KMS-11 (cell line): ENCODE data around the gene ATCAY.
"Not testable (repeated sequence)": the region's sequence is repeated elsewhere in the genome, so short reads cannot be mapped to it uniquely, and the experiment has no call there.

Experiments used
- H2AFZ ChIP-seq: fragments of 200-600 bp; sonication (generic); 2 replicates; pipeline ENCODE4 v1.6.1; 2016; ENCODE audit warnings: antibody characterized with exemption, mixed run types, low read depth
- H3K27ac ChIP-seq: fragments of 200-600 bp; sonication (generic); 2 replicates; pipeline ENCODE4 v1.6.1; 2016; ENCODE audit warnings: mild to moderate bottlenecking, mixed run types
- H3K27me3 ChIP-seq: fragments of 200-600 bp; sonication (generic); 2 replicates; pipeline ENCODE4 v1.6.1; 2017; ENCODE audit warnings: mild to moderate bottlenecking, low read depth, mixed run types, moderate library complexity; ENCODE audit not compliant: insufficient read depth
- H3K36me3 ChIP-seq: fragments of 200-600 bp; sonication (generic); 2 replicates; pipeline ENCODE4 v1.6.1; 2017; ENCODE audit warnings: mild to moderate bottlenecking, mixed run types; ENCODE audit not compliant: insufficient read depth
- H3K4me1 ChIP-seq: fragments of 200-600 bp; sonication (generic); 2 replicates; pipeline ENCODE4 v1.6.1; 2016; ENCODE audit warnings: mild to moderate bottlenecking, low read depth, mixed run types; ENCODE audit not compliant: poor library complexity, severe bottlenecking
- H3K4me2 ChIP-seq: fragments of 200-600 bp; sonication (generic); 2 replicates; pipeline ENCODE4 v1.7.0; 2016; ENCODE audit warnings: mild to moderate bottlenecking, mixed run types
- H3K4me3 ChIP-seq: fragments of 200-600 bp; sonication (generic); IDR thresholded peaks from 2 replicates; pipeline ENCODE4 v1.6.1; 2017; ENCODE audit warnings: low read depth, low read length, mixed read lengths; ENCODE audit not compliant: insufficient read depth
- H3K79me2 ChIP-seq: fragments of 200-600 bp; sonication (generic); 2 replicates; pipeline ENCODE4 v1.6.1; 2016; ENCODE audit warnings: low read depth, mixed run types; ENCODE audit not compliant: insufficient read depth
- H3K9ac ChIP-seq: fragments of 200-600 bp; sonication (generic); 2 replicates; pipeline ENCODE4 v1.6.1; 2016; ENCODE audit warnings: mild to moderate bottlenecking, mixed run types
- H4K20me1 ChIP-seq: fragments of 200-600 bp; sonication (generic); 2 replicates; pipeline ENCODE4 v1.6.1; 2016; ENCODE audit warnings: mild to moderate bottlenecking, mixed run types; ENCODE audit not compliant: insufficient read depth
- TF ChIP-seq, protein P1 (sequence below): fragments of 200-600 bp; sonication (generic); conservative IDR thresholded peaks from 2 replicates; pipeline ENCODE4 v1.6.1; 2017; ENCODE audit warnings: low read depth, mild to moderate bottlenecking, antibody characterized with exemption, low read length, moderate library complexity, mixed read lengths

Gene ATCAY

DNA sequence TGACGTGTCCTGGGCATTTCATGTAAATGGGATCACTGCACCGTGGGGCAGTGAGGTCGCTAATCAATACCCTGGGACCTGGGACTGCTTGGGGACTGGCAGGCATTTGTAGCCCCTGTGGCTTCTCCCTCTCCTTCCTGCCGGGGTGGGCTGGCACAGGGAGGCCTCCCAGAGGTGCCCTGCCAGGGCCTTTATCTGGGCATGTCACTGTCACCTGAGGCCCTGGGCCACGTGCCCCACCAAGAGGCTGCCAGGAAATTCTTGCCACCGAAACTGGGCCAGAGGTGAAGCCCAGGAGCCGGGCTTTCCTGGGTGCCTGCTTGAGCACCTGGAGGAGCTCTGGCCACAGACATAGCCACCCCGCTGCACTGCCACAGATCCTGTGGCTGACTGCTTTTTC lies 50.6 kb downstream of the ATCAY start:
- no peak overlapping the region for H3K9ac ChIP-seq
- H3K27me3 ChIP-seq: peaks cover 70% of the 10 kb centered on the region
- H2AFZ ChIP-seq: no peak overlapping the region

DNA sequence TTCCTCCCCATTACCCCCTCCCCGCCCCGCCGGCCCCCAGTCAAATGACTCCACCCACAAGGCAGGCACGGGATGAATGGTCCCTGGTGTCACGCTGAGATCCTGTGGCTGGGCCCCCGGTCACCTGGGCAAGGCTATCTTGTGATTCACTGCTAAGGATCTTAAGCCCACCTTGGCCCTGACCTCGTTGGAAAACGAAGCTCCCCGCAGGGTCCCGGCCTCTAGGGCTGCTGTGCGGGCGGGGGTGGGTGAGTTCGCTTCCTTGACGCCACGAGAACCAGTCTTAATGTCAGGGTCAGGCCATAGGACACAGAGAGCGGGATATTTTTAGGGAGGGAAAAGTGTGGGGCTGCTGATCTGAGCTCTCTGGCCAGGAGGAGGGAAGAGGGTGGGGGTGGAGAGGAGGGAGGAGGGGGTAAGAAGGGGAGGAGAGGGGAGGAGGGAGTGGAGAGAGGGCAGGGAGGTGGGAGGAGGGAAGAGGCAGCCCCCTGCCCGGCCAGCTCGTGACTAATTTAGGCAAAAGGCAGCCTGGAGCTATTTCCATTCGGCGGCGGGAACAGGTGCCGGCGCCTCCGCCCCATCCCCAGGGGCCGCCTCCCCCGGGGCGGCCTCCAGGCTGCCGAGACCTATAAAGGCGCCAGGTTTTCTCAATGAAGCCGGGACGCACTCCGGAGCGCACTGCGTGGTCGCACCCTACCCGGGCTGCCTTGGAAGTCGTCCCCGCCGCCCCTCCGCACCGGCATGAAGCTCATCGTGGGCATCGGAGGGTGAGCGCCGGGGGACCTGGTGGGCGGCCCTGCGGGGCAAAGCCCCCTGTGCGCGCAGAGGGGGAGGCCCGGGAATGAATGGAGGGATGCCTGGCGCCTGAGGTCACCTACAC lies 52.7 kb downstream of the ATCAY start, which contains the start of gene NMRK2:
Gene NMRK2 (plus strand): TSS at position 139 of the 880 bp plus-strand sequence. CDS start 603 bp downstream, at position 742.
- no peaks in the 10 kb centered on the region for H3K4me1 ChIP-seq
- H3K79me2 ChIP-seq: no peaks in the 10 kb centered on the region
- no peak within 1 kb of the TSS for H3K4me3 ChIP-seq
- no peak within 1 kb of the TSS for H2AFZ ChIP-seq
- H4K20me1 ChIP-seq: no peaks in the 10 kb centered on the region
- H3K4me2 ChIP-seq: no peak within 1 kb of the TSS
- TF ChIP-seq, protein P1, sequence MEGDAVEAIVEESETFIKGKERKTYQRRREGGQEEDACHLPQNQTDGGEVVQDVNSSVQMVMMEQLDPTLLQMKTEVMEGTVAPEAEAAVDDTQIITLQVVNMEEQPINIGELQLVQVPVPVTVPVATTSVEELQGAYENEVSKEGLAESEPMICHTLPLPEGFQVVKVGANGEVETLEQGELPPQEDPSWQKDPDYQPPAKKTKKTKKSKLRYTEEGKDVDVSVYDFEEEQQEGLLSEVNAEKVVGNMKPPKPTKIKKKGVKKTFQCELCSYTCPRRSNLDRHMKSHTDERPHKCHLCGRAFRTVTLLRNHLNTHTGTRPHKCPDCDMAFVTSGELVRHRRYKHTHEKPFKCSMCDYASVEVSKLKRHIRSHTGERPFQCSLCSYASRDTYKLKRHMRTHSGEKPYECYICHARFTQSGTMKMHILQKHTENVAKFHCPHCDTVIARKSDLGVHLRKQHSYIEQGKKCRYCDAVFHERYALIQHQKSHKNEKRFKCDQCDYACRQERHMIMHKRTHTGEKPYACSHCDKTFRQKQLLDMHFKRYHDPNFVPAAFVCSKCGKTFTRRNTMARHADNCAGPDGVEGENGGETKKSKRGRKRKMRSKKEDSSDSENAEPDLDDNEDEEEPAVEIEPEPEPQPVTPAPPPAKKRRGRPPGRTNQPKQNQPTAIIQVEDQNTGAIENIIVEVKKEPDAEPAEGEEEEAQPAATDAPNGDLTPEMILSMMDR: no peak
- no peak within 1 kb of the TSS for H3K9ac ChIP-seq
- no peak within 1 kb of the TSS for H3K27ac ChIP-seq
- peaks cover 61% of the 10 kb centered on the region for H3K27me3 ChIP-seq
- no peaks in the 10 kb centered on the region for H3K36me3 ChIP-seq

More for the DNA sequence above, 50.6 kb downstream of the ATCAY start:
- no peak overlapping the region for H3K27ac ChIP-seq
- H4K20me1 ChIP-seq: no peaks in the 10 kb centered on the region
- no peak overlapping the region for H3K4me2 ChIP-seq
- no peak overlapping the region for H3K4me3 ChIP-seq
- no peaks in the 10 kb centered on the region for H3K36me3 ChIP-seq
- H3K4me1 ChIP-seq: no peaks in the 10 kb centered on the region
- TF ChIP-seq, protein P1: no peak
- no peaks in the 10 kb centered on the region for H3K79me2 ChIP-seq

DNA sequence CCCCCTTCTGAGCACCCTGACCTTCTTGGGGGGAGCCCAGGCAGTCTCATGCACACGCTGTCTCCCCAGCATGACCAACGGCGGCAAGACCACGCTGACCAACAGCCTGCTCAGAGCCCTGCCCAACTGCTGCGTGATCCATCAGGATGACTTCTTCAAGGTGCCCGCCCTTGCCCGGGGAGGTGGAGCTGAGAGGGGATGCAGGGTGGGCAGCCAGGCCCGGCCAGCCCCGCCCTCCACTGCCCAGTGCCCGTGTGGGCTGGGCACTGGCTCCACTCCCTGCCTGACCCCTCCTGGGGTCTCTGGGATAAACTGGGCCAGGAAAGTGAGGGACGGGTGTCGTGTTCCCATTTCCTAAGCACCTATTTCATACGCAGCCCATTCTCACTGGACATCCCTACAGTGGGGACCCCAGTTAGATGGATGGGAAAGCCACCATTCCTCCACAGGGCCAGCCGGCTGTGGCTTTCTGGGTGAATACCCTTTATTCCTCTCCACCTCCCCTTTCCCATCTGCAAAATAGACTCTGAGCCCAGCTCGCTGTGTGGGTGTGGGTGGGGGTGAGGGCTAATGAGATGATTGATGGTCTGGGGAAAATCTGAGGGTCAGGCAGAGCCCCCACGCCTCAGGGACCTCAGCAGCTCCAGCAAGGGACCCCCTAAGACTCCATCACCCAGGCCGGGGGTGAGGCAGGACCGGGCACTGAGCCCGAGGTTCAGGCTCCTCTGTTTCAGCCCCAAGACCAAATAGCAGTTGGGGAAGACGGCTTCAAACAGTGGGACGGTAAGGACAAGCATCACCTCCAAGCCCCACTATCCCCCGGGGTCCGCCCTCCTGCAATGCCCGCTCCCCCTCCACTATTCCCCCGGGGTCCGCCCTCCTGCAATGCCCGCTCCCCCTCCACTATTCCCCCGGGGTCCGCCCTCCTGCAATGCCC lies 56.3 kb downstream of the ATCAY start:
- TF ChIP-seq, protein P1: no peak
- no peak overlapping the region for H3K4me2 ChIP-seq
- no peaks in the 10 kb centered on the region for H4K20me1 ChIP-seq
- H3K27ac ChIP-seq: no peak overlapping the region
- no peaks in the 10 kb centered on the region for H3K79me2 ChIP-seq
- no peak overlapping the region for H3K9ac ChIP-seq
- no peak overlapping the region for H2AFZ ChIP-seq
- H3K27me3 ChIP-seq: peaks cover 66% of the 10 kb centered on the region
- H3K36me3 ChIP-seq: no peaks in the 10 kb centered on the region
- H3K4me3 ChIP-seq: no peak overlapping the region
- H3K4me1 ChIP-seq: no peaks in the 10 kb centered on the region

DNA sequence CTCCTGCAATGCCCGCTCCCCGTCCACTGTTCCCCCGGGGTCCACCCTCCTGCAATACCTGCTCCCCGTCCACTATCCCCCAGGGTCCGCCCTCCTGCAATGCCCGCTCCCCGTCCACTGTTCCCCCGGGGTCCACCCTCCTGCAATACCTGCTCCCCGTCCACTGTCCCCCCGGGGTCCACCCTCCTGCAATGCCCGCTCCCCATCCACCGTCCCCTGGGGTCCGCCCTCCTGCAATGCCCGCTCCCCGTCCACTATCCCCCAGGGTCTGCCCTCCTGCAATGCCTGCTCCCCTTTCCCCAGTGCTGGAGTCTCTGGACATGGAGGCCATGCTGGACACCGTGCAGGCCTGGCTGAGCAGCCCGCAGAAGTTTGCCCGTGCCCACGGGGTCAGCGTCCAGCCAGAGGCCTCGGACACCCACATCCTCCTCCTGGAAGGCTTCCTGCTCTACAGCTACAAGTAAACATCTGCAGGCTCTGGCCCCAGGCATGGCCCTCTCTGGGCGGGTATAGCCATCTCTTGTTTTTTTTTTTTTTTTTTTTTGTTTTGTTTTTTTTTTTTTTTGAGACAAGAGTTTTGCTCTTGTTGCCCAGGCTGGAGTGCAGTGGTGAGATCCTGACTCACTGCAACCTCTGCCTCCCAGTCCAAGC lies 57.9 kb downstream of the ATCAY start:
- H3K4me1 ChIP-seq, H3K4me2 ChIP-seq, H2AFZ ChIP-seq, H3K79me2 ChIP-seq, H3K4me3 ChIP-seq, H3K9ac ChIP-seq, H4K20me1 ChIP-seq, H3K27ac ChIP-seq, H3K36me3 ChIP-seq: not testable (repeated sequence)
- H3K27me3 ChIP-seq: peaks cover 64% of the 10 kb centered on the region
